ENCODE measurements around the gene ASTN2. TPM values are rescaled to one million over a fixed set of nuclear protein-coding genes. Genes with fewer than 3 reads are reported as not detected.

Gene ASTN2
- total RNA-seq, 1 donor: 5.6 TPM

- no peak for DNase-seq (ENCODE audit: low read depth)
- TF ChIP-seq CTCF (IDR thresholded peaks at IDR 0.05; ENCODE audit: insufficient read depth, low read length): no peak
- no peak overlapping the region for H3K4me3 ChIP-seq (ENCODE audit: low read depth, low read length)
These were observed 651.1 kb downstream of the ASTN2 start for GRCh38 chr9:116763770-116764169.

GRCh38 chr9:116760636-116761035 lies 654.2 kb downstream of the ASTN2 start:
- no peak for TF ChIP-seq CTCF (IDR thresholded peaks at IDR 0.05; ENCODE audit: insufficient read depth, low read length)
- no peak overlapping the region for H3K4me3 ChIP-seq (ENCODE audit: low read depth, low read length)
- DNase-seq (ENCODE audit: low read depth): no peak

- H3K4me3 ChIP-seq (ENCODE audit: low read depth, low read length): no peak overlapping the region
- DNase-seq (ENCODE audit: low read depth): no peak
- TF ChIP-seq CTCF (IDR thresholded peaks at IDR 0.05; ENCODE audit: insufficient read depth, low read length): no peak
These were observed 657.8 kb downstream of the ASTN2 start for GRCh38 chr9:116757030-116757429.

GRCh38 chr9:116753389-116753788 lies 661.5 kb downstream of the ASTN2 start:
- TF ChIP-seq CTCF (IDR thresholded peaks at IDR 0.05; ENCODE audit: insufficient read depth, low read length): no peak
- DNase-seq (ENCODE audit: low read depth): no peak
- H3K4me3 ChIP-seq (ENCODE audit: low read depth, low read length): no peak overlapping the region

GRCh38 chr9:116750510-116750909 lies 664.3 kb downstream of the ASTN2 start:
- no peak overlapping the region for H3K4me3 ChIP-seq (ENCODE audit: low read depth, low read length)
- DNase-seq (ENCODE audit: low read depth): no peak
- no peak for TF ChIP-seq CTCF (IDR thresholded peaks at IDR 0.05; ENCODE audit: insufficient read depth, low read length)

- no peak for DNase-seq (ENCODE audit: low read depth)
- no peak for TF ChIP-seq CTCF (IDR thresholded peaks at IDR 0.05; ENCODE audit: insufficient read depth, low read length)
- no peak overlapping the region for H3K4me3 ChIP-seq (ENCODE audit: low read depth, low read length)
These were observed 665.1 kb downstream of the ASTN2 start for GRCh38 chr9:116749772-116750171.

GRCh38 chr9:116749176-116749575 lies 665.7 kb downstream of the ASTN2 start:
- no peak for TF ChIP-seq CTCF (IDR thresholded peaks at IDR 0.05; ENCODE audit: insufficient read depth, low read length)
- no peak overlapping the region for H3K4me3 ChIP-seq (ENCODE audit: low read depth, low read length)
- DNase-seq (ENCODE audit: low read depth): no peak

Measured in fibroblast of the aortic adventitia (primary cell).